T-helper 17 cell (primary cell): ENCODE results near the gene RALGAPA2. TPM values are rescaled to one million over a fixed set of nuclear protein-coding genes. Genes with fewer than 3 reads are reported as not detected.

Experiments
- ATAC-seq: fragments of 150-1000 bp; cut with Tn5 transposase; 2 replicates; pipeline ENCODE4 v1.10.0; 2021; ENCODE audit warnings: mild to moderate bottlenecking, moderate library complexity
- DNase-seq, 3 donors: peaks; one replicate each; pipeline versions ENCODE4 v3.0.0 to v3.0.0-alpha.2; 2020 to 2021
- H3K9me3 ChIP-seq: one replicate; pipeline ENCODE4 v1.7.0; 2013; ENCODE audit warnings: low read length, mild to moderate bottlenecking; ENCODE audit not compliant: control insufficient read depth, poor library complexity, severe bottlenecking
- H3K27ac Mint-ChIP-seq: one replicate; pipeline ENCODE4 v1.8.0; 2022; ENCODE audit warnings: mild to moderate bottlenecking, moderate library complexity, mixed read lengths
- H3K27me3 Mint-ChIP-seq: one replicate; pipeline ENCODE4 v1.8.0; 2022; ENCODE audit warnings: mixed read lengths
- H3K36me3 Mint-ChIP-seq: one replicate; pipeline ENCODE4 v1.8.0; 2022; ENCODE audit warnings: low read depth, mixed read lengths
- H3K4me1 Mint-ChIP-seq: one replicate; pipeline ENCODE4 v1.8.0; 2022; ENCODE audit warnings: mild to moderate bottlenecking, mixed read lengths
- H3K4me3 Mint-ChIP-seq: one replicate; pipeline ENCODE4 v1.8.0; 2022; ENCODE audit warnings: mild to moderate bottlenecking, moderate library complexity, mixed read lengths
- total RNA-seq, 4 donors: library from RNA in 2 of 4; stranded (reverse) in 2 of 4; gene quantifications; one replicate each; pipeline ENCODE4 v1.2.3 and lab custom pipeline; 2022 to 2026

Gene RALGAPA2
- total RNA-seq, 2 donors from 2014 or later: 27.8 to 29.5 TPM

GRCh38 chr20:20495729-20496503 is 216.5 kb downstream of the RALGAPA2 start:
- no peaks in the 10 kb centered on the region for H3K9me3 ChIP-seq
- H3K4me1 Mint-ChIP-seq: peaks cover 8% of the 10 kb centered on the region
- no peak overlapping the region for H3K4me3 Mint-ChIP-seq
- H3K27ac Mint-ChIP-seq: no peak overlapping the region
- H3K36me3 Mint-ChIP-seq: peaks cover 7% of the 10 kb centered on the region
- no peak for DNase-seq
- no peaks in the 10 kb centered on the region for H3K27me3 Mint-ChIP-seq
- no peak for ATAC-seq

GRCh38 chr20:20493701-20494100 is 218.7 kb downstream of the RALGAPA2 start:
- H3K27ac Mint-ChIP-seq: no peak overlapping the region
- no peak overlapping the region for H3K4me3 Mint-ChIP-seq
- DNase-seq: no peak
- no peak for ATAC-seq
- no peaks in the 10 kb centered on the region for H3K9me3 ChIP-seq
- H3K36me3 Mint-ChIP-seq: peaks cover 2% of the 10 kb centered on the region
- H3K4me1 Mint-ChIP-seq: peaks cover 7% of the 10 kb centered on the region
- no peaks in the 10 kb centered on the region for H3K27me3 Mint-ChIP-seq

GRCh38 chr20:20492521-20493332 is 219.7 kb downstream of the RALGAPA2 start:
- ATAC-seq: no peak
- H3K9me3 ChIP-seq: no peaks in the 10 kb centered on the region
- Mint-ChIP-seq H3K27ac (no peak overlapping the region), H3K4me1 (peaks cover 7% of the 10 kb centered on the region), H3K36me3 (peaks cover 2% of the 10 kb centered on the region), H3K27me3 (no peaks in the 10 kb centered on the region), H3K4me3 (no peak overlapping the region)
- no peak for DNase-seq

GRCh38 chr20:20491784-20492264 is 220.6 kb downstream of the RALGAPA2 start:
- Mint-ChIP-seq H3K27ac (no peak overlapping the region), H3K4me3 (no peak overlapping the region), H3K4me1 (peaks cover 5% of the 10 kb centered on the region), H3K27me3 (no peaks in the 10 kb centered on the region), H3K36me3 (peaks cover 4% of the 10 kb centered on the region)
- H3K9me3 ChIP-seq: no peaks in the 10 kb centered on the region
- DNase-seq: no peak
- ATAC-seq: no peak

GRCh38 chr20:20491110-20491783 is 221.2 kb downstream of the RALGAPA2 start:
- no peaks in the 10 kb centered on the region for H3K9me3 ChIP-seq
- peaks cover 4% of the 10 kb centered on the region for H3K36me3 Mint-ChIP-seq
- DNase-seq (no peak), ATAC-seq (no peak)
- no peak overlapping the region for H3K4me3 Mint-ChIP-seq
- H3K27ac Mint-ChIP-seq: peak overlapping the region; percentile 48
- H3K27me3 Mint-ChIP-seq: no peaks in the 10 kb centered on the region
- peaks cover 5% of the 10 kb centered on the region for H3K4me1 Mint-ChIP-seq

- no peak for ATAC-seq
- peaks cover 4% of the 10 kb centered on the region for H3K36me3 Mint-ChIP-seq
- DNase-seq: no peak
- no peak overlapping the region for H3K4me3 Mint-ChIP-seq
- H3K9me3 ChIP-seq: no peaks in the 10 kb centered on the region
- H3K27ac Mint-ChIP-seq: peak overlapping the region; percentile 48
- H3K27me3 Mint-ChIP-seq: no peaks in the 10 kb centered on the region
- H3K4me1 Mint-ChIP-seq: peaks cover 5% of the 10 kb centered on the region
Observed at GRCh38 chr20:20490673-20491072, 221.8 kb downstream of the RALGAPA2 start.

GRCh38 chr20:20489648-20490341 is 222.6 kb downstream of the RALGAPA2 start:
- peaks cover 5% of the 10 kb centered on the region for H3K4me1 Mint-ChIP-seq
- no peak for ATAC-seq
- peaks cover 4% of the 10 kb centered on the region for H3K36me3 Mint-ChIP-seq
- no peaks in the 10 kb centered on the region for H3K9me3 ChIP-seq
- H3K4me3 Mint-ChIP-seq: no peak overlapping the region
- DNase-seq: no peak
- no peak overlapping the region for H3K27ac Mint-ChIP-seq
- no peaks in the 10 kb centered on the region for H3K27me3 Mint-ChIP-seq

- ATAC-seq: no peak
- Mint-ChIP-seq H3K4me1 (peaks cover 5% of the 10 kb centered on the region), H3K27ac (no peak overlapping the region), H3K36me3 (peaks cover 4% of the 10 kb centered on the region), H3K27me3 (no peaks in the 10 kb centered on the region), H3K4me3 (no peak overlapping the region)
- no peak for DNase-seq
- no peaks in the 10 kb centered on the region for H3K9me3 ChIP-seq
Observed at GRCh38 chr20:20489054-20489453, 223.4 kb downstream of the RALGAPA2 start.

GRCh38 chr20:20488388-20488787 is 224.1 kb downstream of the RALGAPA2 start:
- Mint-ChIP-seq H3K4me1 (peaks cover 5% of the 10 kb centered on the region), H3K27me3 (no peaks in the 10 kb centered on the region), H3K27ac (no peak overlapping the region), H3K36me3 (peaks cover 4% of the 10 kb centered on the region), H3K4me3 (no peak overlapping the region)
- DNase-seq: no peak
- no peaks in the 10 kb centered on the region for H3K9me3 ChIP-seq
- ATAC-seq: no peak

GRCh38 chr20:20487811-20488210 is 224.6 kb downstream of the RALGAPA2 start:
- Mint-ChIP-seq H3K4me1 (peaks cover 5% of the 10 kb centered on the region), H3K27me3 (no peaks in the 10 kb centered on the region), H3K36me3 (peaks cover 8% of the 10 kb centered on the region), H3K27ac (no peak overlapping the region), H3K4me3 (no peak overlapping the region)
- DNase-seq: no peak
- no peak for ATAC-seq
- no peaks in the 10 kb centered on the region for H3K9me3 ChIP-seq

- H3K4me1 Mint-ChIP-seq: peaks cover 3% of the 10 kb centered on the region
- no peak overlapping the region for H3K4me3 Mint-ChIP-seq
- no peak overlapping the region for H3K27ac Mint-ChIP-seq
- H3K9me3 ChIP-seq: no peaks in the 10 kb centered on the region
- H3K36me3 Mint-ChIP-seq: peaks cover 12% of the 10 kb centered on the region
- H3K27me3 Mint-ChIP-seq: no peaks in the 10 kb centered on the region
- no peak for DNase-seq
- no peak for ATAC-seq
Observed at GRCh38 chr20:20483328-20483727, 229.1 kb downstream of the RALGAPA2 start.

- peaks cover 3% of the 10 kb centered on the region for H3K4me1 Mint-ChIP-seq
- ATAC-seq (no peak), DNase-seq (no peak)
- H3K9me3 ChIP-seq: no peaks in the 10 kb centered on the region
- peaks cover 14% of the 10 kb centered on the region for H3K36me3 Mint-ChIP-seq
- H3K27me3 Mint-ChIP-seq: no peaks in the 10 kb centered on the region
- no peak overlapping the region for H3K27ac Mint-ChIP-seq
- H3K4me3 Mint-ChIP-seq: no peak overlapping the region
Observed at GRCh38 chr20:20482453-20482852, 230.0 kb downstream of the RALGAPA2 start.

- no peak for ATAC-seq
- Mint-ChIP-seq H3K36me3 (peaks cover 12% of the 10 kb centered on the region), H3K4me1 (peaks cover 3% of the 10 kb centered on the region), H3K4me3 (no peak overlapping the region), H3K27ac (no peak overlapping the region), H3K27me3 (no peaks in the 10 kb centered on the region)
- H3K9me3 ChIP-seq: no peaks in the 10 kb centered on the region
- no peak for DNase-seq
Observed at GRCh38 chr20:20480689-20481088, 231.8 kb downstream of the RALGAPA2 start.
